ENCODE results near the gene ATXN10.
"Not testable (repeated sequence)": the region's sequence is repeated elsewhere in the genome, so short reads cannot be mapped to it uniquely, and the experiment has no call there.

ATXN10 gene

GRCh38 chr22:45680932-45681700, 9.5 kb downstream of the ATXN10 start:
- no peak for DNase-seq (ENCODE audit: low read depth)
- no peak overlapping the region for H3K4me3 ChIP-seq (ENCODE audit: low read length)
- no peak for TF ChIP-seq CTCF (conservative IDR thresholded peaks at IDR 0.05; ENCODE audit: low read depth, low read length)

GRCh38 chr22:45682064-45682463, 10.4 kb downstream of the ATXN10 start:
- no peak for DNase-seq (ENCODE audit: low read depth)
- TF ChIP-seq CTCF (conservative IDR thresholded peaks at IDR 0.05; ENCODE audit: low read depth, low read length): no peak
- H3K4me3 ChIP-seq (ENCODE audit: low read length): no peak overlapping the region

DNA sequence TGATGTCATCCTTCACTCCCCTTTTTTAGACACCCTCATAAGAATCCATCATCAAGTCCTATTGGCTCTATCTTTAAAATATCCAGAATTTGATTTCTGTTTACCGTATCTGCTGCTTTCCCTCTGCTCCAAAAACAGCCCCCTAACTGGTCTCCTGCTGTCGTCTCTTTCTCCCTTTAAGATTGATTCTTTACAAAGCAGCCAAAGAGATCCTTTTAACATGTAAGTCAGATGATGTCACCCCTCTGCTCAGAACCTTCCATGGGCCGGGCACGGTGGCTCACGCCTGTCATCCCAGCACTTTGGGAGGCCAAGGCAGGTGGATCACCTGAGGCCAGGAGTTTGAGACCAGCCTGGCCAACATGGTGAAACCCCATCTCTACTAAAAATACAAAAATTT, 11.1 kb downstream of the ATXN10 start:
- H3K4me3 ChIP-seq (ENCODE audit: low read length); DNase-seq (ENCODE audit: low read depth): not testable (repeated sequence)

- no peak for DNase-seq (ENCODE audit: low read depth)
- TF ChIP-seq CTCF (conservative IDR thresholded peaks at IDR 0.05; ENCODE audit: low read depth, low read length): no peak
- H3K4me3 ChIP-seq (ENCODE audit: low read length): no peak overlapping the region
Observed at GRCh38 chr22:45683248-45683647, 11.6 kb downstream of the ATXN10 start.

GRCh38 chr22:45683680-45684079, 12.0 kb downstream of the ATXN10 start:
- no peak for TF ChIP-seq CTCF (conservative IDR thresholded peaks at IDR 0.05; ENCODE audit: low read depth, low read length)

GRCh38 chr22:45684169-45684568, 12.5 kb downstream of the ATXN10 start:
- DNase-seq (ENCODE audit: low read depth): no peak
- H3K4me3 ChIP-seq (ENCODE audit: low read length): no peak overlapping the region
- TF ChIP-seq CTCF (conservative IDR thresholded peaks at IDR 0.05; ENCODE audit: low read depth, low read length): no peak

More at GRCh38 chr22:45683680-45684079, 12.0 kb downstream of the ATXN10 start:
- no peak for DNase-seq (ENCODE audit: low read depth)
- no peak overlapping the region for H3K4me3 ChIP-seq (ENCODE audit: low read length)

DNA sequence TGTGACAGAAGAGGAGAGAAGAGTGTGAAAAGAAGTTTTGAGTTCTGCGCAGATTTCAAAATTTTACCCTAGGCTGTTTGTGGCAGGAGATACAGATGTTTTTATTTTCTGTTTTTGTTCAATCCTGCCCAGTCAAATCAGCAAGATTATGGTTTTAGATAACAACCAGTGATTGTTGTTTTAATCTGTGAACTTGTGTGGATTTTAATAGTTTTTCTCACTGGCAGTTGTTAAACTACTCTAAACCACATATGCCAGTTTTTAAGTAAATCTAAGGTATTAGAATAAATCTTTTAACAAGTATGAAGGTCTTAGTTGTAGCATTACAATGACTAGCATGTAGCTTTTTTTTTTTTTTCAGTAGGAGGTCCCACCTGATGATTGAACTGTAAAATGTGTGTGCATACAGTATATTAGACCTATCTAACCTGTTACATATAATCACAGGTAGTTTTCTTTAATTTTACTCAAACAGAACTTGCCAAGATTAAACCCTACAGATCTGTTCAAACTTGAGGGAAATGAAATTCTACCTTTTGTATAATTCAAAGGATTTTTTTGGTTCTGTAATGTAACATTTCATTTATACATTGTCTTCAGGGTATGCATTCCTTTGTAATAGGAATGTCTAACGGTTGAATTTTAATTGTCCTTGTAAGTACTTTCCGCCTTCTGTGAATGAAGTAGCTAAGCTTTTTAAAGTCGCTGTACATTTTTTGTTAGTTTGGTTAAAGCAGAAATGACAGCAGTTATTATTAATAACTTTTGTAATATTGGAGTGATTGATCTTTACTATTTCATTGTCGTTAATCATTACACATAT, 13.3 kb downstream of the ATXN10 start:
- TF ChIP-seq CTCF (conservative IDR thresholded peaks at IDR 0.05; ENCODE audit: low read depth, low read length): no peak
- no peak overlapping the region for H3K4me3 ChIP-seq (ENCODE audit: low read length)
- no peak for DNase-seq (ENCODE audit: low read depth)
